K562 (cell line): Measurements from ENCODE around the gene PLIN5. TPM values are rescaled to one million over a fixed set of nuclear protein-coding genes. Genes with fewer than 3 reads are reported as not detected.

Experiments used
- ATF4 ChIP-seq: fragments of 450-650 bp; formaldehyde crosslinking; IDR thresholded peaks from 2 replicates; pipeline ENCODE4 v1.4.0; 2022; ENCODE audit warnings: mild to moderate bottlenecking, moderate library complexity
- BCOR ChIP-seq: fragments of 450-650 bp; IDR thresholded peaks from 2 replicates; pipeline ENCODE4 v1.6.1; 2016
- CBX8 ChIP-seq: fragments of 200-600 bp; sonication (generic); IDR thresholded peaks from 2 replicates; pipeline ENCODE4 v1.6.1; 2012; ENCODE audit warnings: borderline replicate concordance, mixed run types, low read depth, mild to moderate bottlenecking, moderate library complexity, mixed read lengths, low read length, control low read depth, inconsistent platforms; ENCODE audit not compliant: poor library complexity, severe bottlenecking; ENCODE audit errors: extremely low read depth
- CHAMP1 ChIP-seq: fragments of 450-650 bp; IDR thresholded peaks from 2 replicates; pipeline ENCODE4 v1.6.1; 2016; ENCODE audit warnings: mild to moderate bottlenecking
- FOXK2 ChIP-seq, 2 experiments: fragments of 450-650 bp; IDR thresholded peaks in 1 of 2; conservative IDR thresholded peaks in 1 of 2; 2 replicates each; pipeline ENCODE4 v1.6.1; 2016; ENCODE audit warnings: low read depth in 2 of 2, mild to moderate bottlenecking in 1 of 2
- MECOM ChIP-seq: fragments of 250-450 bp; sonication (Bioruptor Pico); IDR thresholded peaks from 2 replicates; pipeline ENCODE4 v1.8.0; 2022; ENCODE audit warnings: inconsistent platforms
- NFIX ChIP-seq: fragments of 250-450 bp; sonication (Bioruptor Pico); IDR thresholded peaks from 2 replicates; pipeline ENCODE4 v1.4.0; 2020; ENCODE audit warnings: low read depth, mild to moderate bottlenecking, moderate library complexity
- PTRF ChIP-seq: fragments of 450-650 bp; IDR thresholded peaks from 2 replicates; pipeline ENCODE4 v1.6.1; 2016; ENCODE audit warnings: mild to moderate bottlenecking, missing genetic modification characterization, missing compliant biosample characterization
- TBL1XR1 ChIP-seq, 2 experiments: IDR thresholded peaks; 2 replicates each; pipeline ENCODE4 v1.6.1; 2012; ENCODE audit warnings: improper control_type of control experiment in 2 of 2, low read length in 2 of 2, mild to moderate bottlenecking in 1 of 2
- TRIM25 ChIP-seq: fragments of 450-650 bp; IDR thresholded peaks from 2 replicates; pipeline ENCODE4 v1.7.0; 2016; ENCODE audit warnings: borderline replicate concordance
- ZBTB43 ChIP-seq: sonication (generic); formaldehyde crosslinking; IDR thresholded peaks from 2 replicates; pipeline ENCODE4 v1.8.0; 2023; ENCODE audit warnings: mild to moderate bottlenecking, missing genetic modification reagents
- ZBTB5 ChIP-seq: fragments of 450-650 bp; IDR thresholded peaks from 2 replicates; pipeline ENCODE4 v1.6.1; 2017; ENCODE audit warnings: antibody characterized with exemption
- polyA plus RNA-seq, 8 experiments: library from polyadenylated mRNA; depleted of rRNA in 4 of 8; stranded (reverse) in 5 of 8; unstranded in 3 of 8; fragments of >200 nt; fragmentation: Nextera tagmentation in 2 of 8; fragmentation: Illumina TruSeq in 1 of 8; extraction: Ambion mirVana in 2 of 8; extraction: Trizol in 1 of 8; gene quantifications; 2 replicates each; pipeline versions ENCODE4 v1.2.1 to v1.2.3, GENCODE V29; 2011 to 2014; ENCODE audit warnings: inconsistent platforms in 1 of 8, missing spikeins in 1 of 8
- total RNA-seq, 7 experiments: library from RNA; depleted of rRNA in 6 of 7; stranded (reverse); fragments of >200 nt in 6 of 7; fragmentation: Illumina TruSeq in 2 of 7; extraction: Trizol in 2 of 7; gene quantifications; 2 replicates each; pipeline versions ENCODE4 v1.2.1 to v1.2.3, GENCODE V29; 2011 to 2021; ENCODE audit warnings: low replicate concordance in 1 of 7

Gene PLIN5
- total and polyA plus RNA-seq, 9 of the 15 experiments (the other 6 are each of a cell fraction or from before 2014, with no cell fraction given) = 0.04 to 1.3 (median 0.50) TPM

GRCh38 chr19:4583961-4584669, 49.1 kb upstream of the PLIN5 start (continued):
- no peak for TF ChIP-seq ATF4 (CRISPR knock-in tag)
- no peak for TF ChIP-seq MECOM (CRISPR knock-in tag)
- TF ChIP-seq TRIM25 = no peak
- TF ChIP-seq CHAMP1 = no peak
- TF ChIP-seq BCOR = peak; percentile 97
- no peak for TF ChIP-seq TBL1XR1 (IDR thresholded peaks at IDR 0.05; ENCODE audit: low read length in 2 of 2)
- TF ChIP-seq ZBTB43 (CRISPR knock-in tag) = no peak
- no peak for TF ChIP-seq PTRF (tag)
- no peak for TF ChIP-seq FOXK2 (conservative IDR thresholded peaks at IDR 0.05 in 1 of 2, IDR thresholded peaks at IDR 0.05 in 1 of 2; ENCODE audit: low read depth in 2 of 2)
- no peak for TF ChIP-seq NFIX
- no peak for TF ChIP-seq CBX8
- TF ChIP-seq ZBTB5 = no peak
